ENCODE results near the gene CNTF. TPM values are rescaled to one million over a fixed set of nuclear protein-coding genes. Genes with fewer than 3 reads are reported as not detected.

Gene CNTF
- polyA plus RNA-seq, 1 experiment: 0.15 TPM

GRCh38 chr11:58579192-58580129 lies 43.0 kb upstream of the CNTF start:
- POLR2A ChIA-PET: no interaction called here

GRCh38 chr11:58580311-58580710 lies 42.2 kb upstream of the CNTF start:
- no peak for DNase-seq (ENCODE audit: low read depth)
- ChIA-PET CTCF (interaction anchor here (0.6 to 1.6 kb wide), 3 partner anchors 12 to 320 kb away, joined by 3 to 6 read pairs (median 4); no protein-coding TSS in a partner anchor), POLR2A (no interaction called here)
- no peaks in the 10 kb centered on the region for H3K36me3 ChIP-seq (ENCODE audit: control insufficient read depth, insufficient read depth, low read length)
- TF ChIP-seq CTCF (IDR thresholded peaks at IDR 0.05; ENCODE audit: insufficient read depth, low read depth, low read length): no peak
- H3K4me3 ChIP-seq (ENCODE audit: low read depth, low read length): peak overlapping the region; percentile 95
- no peaks in the 10 kb centered on the region for H3K27me3 ChIP-seq (ENCODE audit: control insufficient read depth, insufficient read depth, low read length)

More at GRCh38 chr11:58579192-58580129, 43.0 kb upstream of the CNTF start:
- Histone ChIP-seq H3K36me3 (ENCODE audit: control insufficient read depth, insufficient read depth, low read length) (no peaks in the 10 kb centered on the region), H3K27me3 (ENCODE audit: control insufficient read depth, insufficient read depth, low read length) (no peaks in the 10 kb centered on the region), H3K4me3 (ENCODE audit: low read depth, low read length) (peak overlapping the region; percentile 95)
- peak; percentile 34 for DNase-seq (ENCODE audit: low read depth)
- peak; percentile 88 for TF ChIP-seq CTCF (IDR thresholded peaks at IDR 0.05; ENCODE audit: insufficient read depth, low read depth, low read length)
- CTCF ChIA-PET: interaction anchor here (0.6 to 4.4 kb wide), 4 partner anchors 11 to 321 kb away, joined by 3 to 45 read pairs (median 5); no protein-coding TSS in a partner anchor

- POLR2A ChIA-PET: no interaction called here
- Histone ChIP-seq H3K27me3 (ENCODE audit: control insufficient read depth, insufficient read depth, low read length) (no peaks in the 10 kb centered on the region), H3K36me3 (ENCODE audit: control insufficient read depth, insufficient read depth, low read length) (no peaks in the 10 kb centered on the region), H3K4me3 (ENCODE audit: low read depth, low read length) (no peak overlapping the region)
- CTCF ChIA-PET: interaction anchor here (1.0 kb wide), 1 partner anchor 47 kb away, joined by 4 read pairs; no protein-coding TSS in a partner anchor
- no peak for DNase-seq (ENCODE audit: low read depth)
- TF ChIP-seq CTCF (IDR thresholded peaks at IDR 0.05; ENCODE audit: insufficient read depth, low read depth, low read length): no peak
Observed at GRCh38 chr11:58582437-58582836, 40.0 kb upstream of the CNTF start.

- DNase-seq (ENCODE audit: low read depth): no peak
- no peak for TF ChIP-seq CTCF (IDR thresholded peaks at IDR 0.05; ENCODE audit: insufficient read depth, low read depth, low read length)
- POLR2A ChIA-PET: no interaction called here
- H3K36me3 ChIP-seq (ENCODE audit: control insufficient read depth, insufficient read depth, low read length): no peaks in the 10 kb centered on the region
- CTCF ChIA-PET: no interaction called here
- H3K4me3 ChIP-seq (ENCODE audit: low read depth, low read length): no peak overlapping the region
- H3K27me3 ChIP-seq (ENCODE audit: control insufficient read depth, insufficient read depth, low read length): no peaks in the 10 kb centered on the region
Observed at GRCh38 chr11:58586998-58587397, 35.5 kb upstream of the CNTF start.

GRCh38 chr11:58591659-58592058 lies 30.8 kb upstream of the CNTF start:
- CTCF ChIA-PET: no interaction called here
- POLR2A ChIA-PET: no interaction called here
- no peaks in the 10 kb centered on the region for H3K27me3 ChIP-seq (ENCODE audit: control insufficient read depth, insufficient read depth, low read length)
- DNase-seq (ENCODE audit: low read depth): no peak
- H3K4me3 ChIP-seq (ENCODE audit: low read depth, low read length): no peak overlapping the region
- H3K36me3 ChIP-seq (ENCODE audit: control insufficient read depth, insufficient read depth, low read length): no peaks in the 10 kb centered on the region; the same call in 1 of the 2 replicates
- TF ChIP-seq CTCF (IDR thresholded peaks at IDR 0.05; ENCODE audit: insufficient read depth, low read depth, low read length): no peak

Measured in BJ (cell line).